ENCODE measurements around the gene ZNHIT2.
"Not testable (repeated sequence)": the region's sequence is repeated elsewhere in the genome, so short reads cannot be mapped to it uniquely, and the experiment has no call there.

The ZNHIT2 gene

GRCh38 chr11:65118891-65119669 lies 1.6 kb upstream of the ZNHIT2 start:
- DNase-seq: not testable (repeated sequence)

- no peak for DNase-seq
These were observed 766 bp upstream of the ZNHIT2 start for GRCh38 chr11:65118097-65118837.

- peak; percentile 16 to 79 (median 79) for DNase-seq
These were observed 913 bp downstream of the ZNHIT2 start for GRCh38 chr11:65116370-65117205.

- DNase-seq: no peak
These were observed 2.0 kb downstream of the ZNHIT2 start for GRCh38 chr11:65115361-65116082.

- no peak for DNase-seq
These were observed 2.8 kb downstream of the ZNHIT2 start for GRCh38 chr11:65114538-65115171.

- DNase-seq: no peak
These were observed 3.7 kb downstream of the ZNHIT2 start for GRCh38 chr11:65113839-65114238.

- DNase-seq: no peak
These were observed 4.1 kb downstream of the ZNHIT2 start for GRCh38 chr11:65113361-65113756.

- peak; percentile 63 to 72 (median 70) for DNase-seq
These were observed 4.7 kb downstream of the ZNHIT2 start for GRCh38 chr11:65112546-65113360.

- peak; percentile 98 to 99 (median 99) for DNase-seq
These were observed 5.6 kb downstream of the ZNHIT2 start, which contains the start of gene TM7SF2 for GRCh38 chr11:65111744-65112545. Gene TM7SF2, plus strand, starts transcription at chr11:65111872. Its CDS starts 144 bp downstream, at chr11:65112016.

GRCh38 chr11:65111159-65111743 lies 6.2 kb downstream of the ZNHIT2 start:
- no peak for DNase-seq

GRCh38 chr11:65110354-65110861 lies 7.1 kb downstream of the ZNHIT2 start:
- DNase-seq: peak; percentile 81 to 88 (median 84)

GRCh38 chr11:65109231-65110198 lies 8.0 kb downstream of the ZNHIT2 start:
- DNase-seq: no peak

GRCh38 chr11:65108469-65109123 lies 8.9 kb downstream of the ZNHIT2 start:
- DNase-seq: no peak

GRCh38 chr11:65107751-65108468 lies 9.6 kb downstream of the ZNHIT2 start:
- DNase-seq: no peak

GRCh38 chr11:65107078-65107477 lies 10.4 kb downstream of the ZNHIT2 start:
- no peak for DNase-seq

- no peak for DNase-seq
These were observed 12.9 kb downstream of the ZNHIT2 start for GRCh38 chr11:65104628-65105027.

GRCh38 chr11:65103476-65103875 lies 14.0 kb downstream of the ZNHIT2 start:
- DNase-seq: no peak
